Neural progenitor cell (in vitro differentiated cells): ENCODE measurements around the gene SURF6. TPM values are rescaled to one million over a fixed set of nuclear protein-coding genes. Genes with fewer than 3 reads are reported as not detected.
A peak's percentile ranks its signal among the peaks of the same experiment; 100 is the strongest.

ENCODE experiments used
- DNase-seq: peaks from one replicate; pipeline ENCODE4 v3.0.0-alpha.2; 2016; ENCODE audit warnings: low spot score
- H2AFZ ChIP-seq: fragments of 200-600 bp; sonication (generic); replicated peaks from 2 replicates; pipeline ENCODE4 v1.6.1; 2016; ENCODE audit warnings: antibody characterized with exemption
- H3F3A ChIP-seq: fragments of 200-600 bp; sonication (generic); 2 replicates; pipeline ENCODE4 v1.6.1; 2016; ENCODE audit warnings: antibody characterized with exemption, low read depth
- H3K27ac ChIP-seq: fragments of 200-600 bp; sonication (generic); 2 replicates; pipeline ENCODE4 v1.5.1; 2016; ENCODE audit warnings: mild to moderate bottlenecking
- H3K27me3 ChIP-seq: fragments of 200-600 bp; sonication (generic); 2 replicates; pipeline ENCODE4 v1.6.1; 2016; ENCODE audit warnings: mild to moderate bottlenecking, moderate library complexity
- H3K36me3 ChIP-seq: fragments of 200-600 bp; sonication (generic); 2 replicates; pipeline ENCODE4 v1.5.1; 2016
- H3K4me1 ChIP-seq: fragments of 200-600 bp; sonication (generic); 2 replicates; pipeline ENCODE4 v1.6.1; 2016; ENCODE audit warnings: mixed run types
- H3K4me2 ChIP-seq: fragments of 200-600 bp; sonication (generic); 2 replicates; pipeline ENCODE4 v1.6.1; 2016
- H3K4me3 ChIP-seq: fragments of 200-600 bp; sonication (generic); 2 replicates; pipeline ENCODE4 v1.5.1; 2016
- H3K79me2 ChIP-seq: fragments of 200-600 bp; sonication (generic); 2 replicates; pipeline ENCODE4 v1.6.1; 2016; ENCODE audit warnings: low read depth
- H3K9ac ChIP-seq: fragments of 200-600 bp; sonication (generic); 2 replicates; pipeline ENCODE4 v1.6.1; 2016
- H3K9me3 ChIP-seq: fragments of 200-600 bp; sonication (generic); 2 replicates; pipeline ENCODE4 v1.5.1; 2016; ENCODE audit warnings: low read depth
- H4K20me1 ChIP-seq: fragments of 200-600 bp; sonication (generic); 2 replicates; pipeline ENCODE4 v1.6.1; 2016; ENCODE audit warnings: low read depth
- H3K27ac Mint-ChIP-seq: 3 replicates; pipeline ENCODE4 v1.8.0; 2021; ENCODE audit warnings: mixed read lengths
- H3K27me3 Mint-ChIP-seq: 2 replicates; pipeline ENCODE4 v1.8.0; 2022; ENCODE audit warnings: low read depth, mild to moderate bottlenecking, inconsistent platforms, moderate library complexity, mixed read lengths; ENCODE audit not compliant: insufficient read depth
- H3K36me3 Mint-ChIP-seq: 3 replicates; pipeline ENCODE4 v1.8.0; 2021; ENCODE audit warnings: mixed read lengths
- H3K4me1 Mint-ChIP-seq: 3 replicates; pipeline ENCODE4 v1.8.0; 2021; ENCODE audit warnings: mixed read lengths
- H3K4me3 Mint-ChIP-seq: 3 replicates; pipeline ENCODE4 v1.8.0; 2021; ENCODE audit warnings: mild to moderate bottlenecking, moderate library complexity, mixed read lengths
- H3K9me3 Mint-ChIP-seq: 3 replicates; pipeline ENCODE4 v1.8.0; 2020; ENCODE audit warnings: mixed read lengths
- CTCF ChIP-seq: fragments of 200-600 bp; sonication (generic); IDR thresholded peaks from 2 replicates; pipeline ENCODE4 v1.5.1; 2017; ENCODE audit warnings: antibody characterized with exemption, mild to moderate bottlenecking
- EZH2 ChIP-seq: fragments of 200-600 bp; sonication (generic); IDR thresholded peaks from 2 replicates; pipeline ENCODE4 v1.6.1; 2017; ENCODE audit warnings: antibody characterized with exemption, mild to moderate bottlenecking, moderate library complexity
- EZH2phosphoT487 ChIP-seq: fragments of 200-600 bp; sonication (generic); IDR thresholded peaks from 2 replicates; pipeline ENCODE4 v1.6.1; 2017; ENCODE audit warnings: antibody characterized with exemption
- total RNA-seq: library from RNA; depleted of rRNA; stranded (reverse); fragments of >200 nt; gene quantifications from 2 replicates; pipeline ENCODE4 v1.2.3, GENCODE V29; 2015; ENCODE audit warnings: low replicate concordance

The SURF6 gene
- total RNA-seq, 1 donor from 2014 or later: 13.2 TPM

GRCh38 chr9:133352635-133353340 lies 16.8 kb upstream of the SURF6 start:
- Mint-ChIP-seq H3K9me3 (no peaks in the 10 kb centered on the region), H3K27me3 (peaks cover 16% of the 10 kb centered on the region), H3K4me1 (peaks cover 28% of the 10 kb centered on the region), H3K36me3 (peaks cover 36% of the 10 kb centered on the region), H3K27ac (no peak overlapping the region), H3K4me3 (peak overlapping the region; percentile 57)
- peaks cover 23% of the 10 kb centered on the region for H3K4me1 ChIP-seq
- H3F3A ChIP-seq: peaks cover 67% of the 10 kb centered on the region
- H3K27ac ChIP-seq: no peak overlapping the region
- H3K27me3 ChIP-seq: no peaks in the 10 kb centered on the region
- H3K4me2 ChIP-seq: no peak overlapping the region
- no peak overlapping the region for H3K9ac ChIP-seq
- peaks cover 64% of the 10 kb centered on the region for H4K20me1 ChIP-seq
- no peaks in the 10 kb centered on the region for H3K9me3 ChIP-seq
- no peak for TF ChIP-seq CTCF
- no peak for TF ChIP-seq EZH2
- TF ChIP-seq EZH2phosphoT487: no peak
- H3K36me3 ChIP-seq: peaks cover 23% of the 10 kb centered on the region
- no peak for DNase-seq
- peaks cover 52% of the 10 kb centered on the region for H3K79me2 ChIP-seq
- H3K4me3 ChIP-seq: no peak overlapping the region
- H2AFZ ChIP-seq: no peak overlapping the region

DNA sequence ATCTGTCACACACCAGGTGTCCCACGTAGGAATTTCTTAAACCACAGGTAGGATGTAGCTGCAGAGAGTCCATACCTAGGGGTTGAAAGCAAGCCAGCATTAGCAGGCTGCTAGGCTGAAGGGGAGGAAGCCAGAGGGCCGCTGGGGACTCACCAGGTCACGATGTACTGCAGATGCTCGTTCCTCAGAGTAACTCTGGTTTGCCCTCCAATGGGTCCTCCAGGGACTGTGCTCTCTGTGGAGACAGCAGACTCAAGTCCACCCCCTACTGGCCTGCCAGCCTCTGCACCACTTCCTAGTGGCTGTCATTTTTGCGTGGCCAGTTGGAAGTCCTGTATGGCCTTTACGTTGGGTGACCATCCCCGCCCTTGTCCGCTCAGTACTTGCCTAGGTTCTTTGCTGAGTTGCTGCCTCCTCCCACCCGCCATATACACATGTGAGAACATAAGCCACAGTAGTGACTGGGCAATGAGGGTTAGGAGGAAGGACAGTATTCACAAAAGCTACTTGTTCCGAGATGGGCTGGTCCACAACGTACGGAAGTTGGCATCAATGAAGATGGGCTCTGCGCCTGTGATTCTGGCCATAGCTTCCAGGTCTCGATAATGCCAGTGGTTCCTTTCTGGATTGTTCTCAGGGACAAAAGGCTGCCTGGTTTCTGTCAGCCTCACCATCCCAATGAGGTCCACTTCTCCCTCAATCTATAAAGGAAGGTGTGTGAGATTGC lies 16.1 kb upstream of the SURF6 start:
- Mint-ChIP-seq H3K27ac (no peak overlapping the region), H3K36me3 (peaks cover 36% of the 10 kb centered on the region), H3K9me3 (no peaks in the 10 kb centered on the region), H3K4me1 (peaks cover 21% of the 10 kb centered on the region), H3K27me3 (peaks cover 16% of the 10 kb centered on the region), H3K4me3 (no peak overlapping the region)
- Histone ChIP-seq H3F3A (peaks cover 67% of the 10 kb centered on the region), H2AFZ (no peak overlapping the region), H3K4me1 (peaks cover 19% of the 10 kb centered on the region), H3K36me3 (peaks cover 23% of the 10 kb centered on the region), H3K79me2 (peaks cover 50% of the 10 kb centered on the region), H3K9ac (no peak overlapping the region), H3K27me3 (no peaks in the 10 kb centered on the region), H3K27ac (peak overlapping the region; percentile 10), H4K20me1 (peaks cover 57% of the 10 kb centered on the region), H3K9me3 (no peaks in the 10 kb centered on the region), H3K4me2 (no peak overlapping the region), H3K4me3 (no peak overlapping the region)
- DNase-seq: peak; percentile 74
- TF ChIP-seq EZH2 (no peak), CTCF (peak; percentile 62), EZH2phosphoT487 (no peak)

- Histone ChIP-seq H3K9me3 (no peaks in the 10 kb centered on the region), H3F3A (peaks cover 67% of the 10 kb centered on the region), H3K27me3 (no peaks in the 10 kb centered on the region), H3K27ac (peak overlapping the region; percentile 10), H3K4me2 (no peak overlapping the region), H3K36me3 (peaks cover 23% of the 10 kb centered on the region), H3K4me3 (no peak overlapping the region), H4K20me1 (peaks cover 58% of the 10 kb centered on the region), H3K9ac (no peak overlapping the region), H2AFZ (no peak overlapping the region), H3K79me2 (peaks cover 53% of the 10 kb centered on the region), H3K4me1 (peaks cover 19% of the 10 kb centered on the region)
- no peak for DNase-seq
- Mint-ChIP-seq H3K36me3 (peaks cover 36% of the 10 kb centered on the region), H3K4me3 (no peak overlapping the region), H3K4me1 (peaks cover 26% of the 10 kb centered on the region), H3K9me3 (no peaks in the 10 kb centered on the region), H3K27ac (no peak overlapping the region), H3K27me3 (peaks cover 16% of the 10 kb centered on the region)
- no peak for TF ChIP-seq EZH2phosphoT487
- no peak for TF ChIP-seq EZH2
- no peak for TF ChIP-seq CTCF
These were observed 15.5 kb upstream of the SURF6 start for GRCh38 chr9:133351526-133351907.
